PC-9 (cell line): ENCODE data around the gene APOBEC2. TPM values are rescaled to one million over a fixed set of nuclear protein-coding genes. Genes with fewer than 3 reads are reported as not detected.

Source experiments
- BruUV-seq: library from RNA; stranded (reverse); fragments of 400-500 nt; replicated peaks from 2 replicates; lab custom pipeline; 2021; lab: Mats Ljungman, UMichigan
- CTCF ChIA-PET: fragments of 300-600 bp; sonication (Branson Sonifier 250); formaldehyde crosslinking; loops from one replicate; lab custom pipeline; 2022; ENCODE audit warnings: antibody characterized with exemption; lab: Charles Lee
- POLR2A ChIA-PET: fragments of 300-600 bp; sonication (Branson Sonifier 250); formaldehyde crosslinking; loops from one replicate; lab custom pipeline; 2022; ENCODE audit warnings: antibody characterized with exemption; ENCODE audit not compliant: unreplicated experiment; lab: Charles Lee
- DNase-seq, 2 experiments: peaks; one replicate each; pipeline versions ENCODE4 v3.0.0 to v3.0.0-alpha.2; 2015 to 2022; ENCODE audit warnings: mixed read lengths in 1 of 2
- H2AFZ ChIP-seq: fragments of 200-600 bp; sonication (generic); 2 replicates; pipeline ENCODE4 v1.8.1; 2017; ENCODE audit warnings: antibody characterized with exemption
- H3F3A ChIP-seq: fragments of 200-600 bp; sonication (generic); 2 replicates; pipeline ENCODE4 v1.8.1; 2017; ENCODE audit warnings: antibody characterized with exemption, mild to moderate bottlenecking, low read depth; ENCODE audit not compliant: insufficient read depth
- H3K27ac ChIP-seq: fragments of 200-600 bp; sonication (generic); 2 replicates; pipeline ENCODE4 v1.6.1; 2016; ENCODE audit warnings: mixed run types
- H3K27me3 ChIP-seq: fragments of 200-600 bp; sonication (generic); 2 replicates; pipeline ENCODE4 v1.6.1; 2016; ENCODE audit warnings: low read depth, mixed run types; ENCODE audit not compliant: insufficient read depth
- H3K36me3 ChIP-seq: fragments of 200-600 bp; sonication (generic); 2 replicates; pipeline ENCODE4 v1.6.1; 2016; ENCODE audit warnings: low read depth, mixed run types
- H3K4me1 ChIP-seq: fragments of 200-600 bp; sonication (generic); replicated peaks from 2 replicates; pipeline ENCODE4 v1.6.1; 2016; ENCODE audit warnings: mixed run types; ENCODE audit not compliant: insufficient read depth
- H3K4me2 ChIP-seq: fragments of 200-600 bp; sonication (generic); 2 replicates; pipeline ENCODE4 v1.6.1; 2017; ENCODE audit warnings: mixed run types
- H3K4me3 ChIP-seq: fragments of 200-600 bp; sonication (generic); 2 replicates; pipeline ENCODE4 v1.6.1; 2016; ENCODE audit warnings: mixed run types
- H3K79me2 ChIP-seq: fragments of 200-600 bp; sonication (generic); 2 replicates; pipeline ENCODE4 v1.6.1; 2017; ENCODE audit warnings: low read depth, mixed run types
- H3K9me2 ChIP-seq: fragments of 200-600 bp; sonication (generic); 2 replicates; pipeline ENCODE4 v1.8.1; 2017; ENCODE audit warnings: mild to moderate bottlenecking; ENCODE audit not compliant: insufficient read depth
- H3K9me3 ChIP-seq: fragments of 200-600 bp; sonication (generic); 2 replicates; pipeline ENCODE4 v1.8.1; 2016; ENCODE audit warnings: low read depth; ENCODE audit not compliant: insufficient read depth
- H4K20me1 ChIP-seq: fragments of 200-600 bp; sonication (generic); 2 replicates; pipeline ENCODE4 v1.8.1; 2017; ENCODE audit not compliant: insufficient read depth
- CTCF ChIP-seq: fragments of 200-600 bp; sonication (generic); conservative IDR thresholded peaks from 2 replicates; pipeline ENCODE4 v1.6.1; 2017; ENCODE audit warnings: mixed run types, antibody characterized with exemption, mild to moderate bottlenecking, moderate library complexity
- EZH2 ChIP-seq: fragments of 200-600 bp; sonication (generic); IDR thresholded peaks from 2 replicates; pipeline ENCODE4 v1.8.0; 2017; ENCODE audit warnings: antibody characterized with exemption, low read depth
- intact Hi-C: fragments of 100-400 bp; cut with micrococcal nuclease; formaldehyde crosslinking; loops from one replicate; pipeline ENCODE4 v1.10.0; 2022; ENCODE audit not compliant: unreplicated experiment
- total RNA-seq: library from RNA; stranded (reverse); gene quantifications from 2 replicates; pipeline ENCODE4 v1.2.3, GENCODE V29; 2021

Gene APOBEC2
- total RNA-seq, 1 experiment from 2014 or later, result not detected

GRCh38 chr6:41079080-41079479, 26.1 kb downstream of the APOBEC2 start:
- Histone ChIP-seq H3F3A (peaks cover 22% of the 10 kb centered on the region), H4K20me1 (peaks cover 60% of the 10 kb centered on the region), H3K9me3 (no peaks in the 10 kb centered on the region), H3K4me1 (peaks cover 19% of the 10 kb centered on the region), H3K9me2 (no peaks in the 10 kb centered on the region), H3K4me2 (no peak overlapping the region), H3K27me3 (no peaks in the 10 kb centered on the region), H3K4me3 (no peak overlapping the region), H2AFZ (no peak overlapping the region), H3K79me2 (peaks cover 63% of the 10 kb centered on the region), H3K27ac (no peak overlapping the region), H3K36me3 (peaks cover 58% of the 10 kb centered on the region)
- BruUV-seq, result no TSS peak
- ChIA-PET CTCF (no interaction called here), POLR2A (no interaction called here)
- TF ChIP-seq CTCF (no peak), EZH2 (no peak)
- no peak for DNase-seq
- intact Hi-C loops, result loop anchor here (5.0 kb wide), 1 partner anchor 1967 kb away; no protein-coding TSS in a partner anchor

GRCh38 chr6:41080621-41081020, 27.6 kb downstream of the APOBEC2 start:
- intact Hi-C loops, result no loop called here
- Histone ChIP-seq H3K36me3 (peaks cover 67% of the 10 kb centered on the region), H3K79me2 (peaks cover 47% of the 10 kb centered on the region), H3F3A (peaks cover 22% of the 10 kb centered on the region), H3K4me3 (no peak overlapping the region), H2AFZ (no peak overlapping the region), H3K9me2 (no peaks in the 10 kb centered on the region), H3K4me1 (peaks cover 4% of the 10 kb centered on the region), H3K27me3 (no peaks in the 10 kb centered on the region), H3K27ac (no peak overlapping the region), H3K4me2 (no peak overlapping the region), H4K20me1 (peaks cover 56% of the 10 kb centered on the region), H3K9me3 (no peaks in the 10 kb centered on the region)
- POLR2A ChIA-PET, result no interaction called here
- BruUV-seq, result no TSS peak
- CTCF ChIA-PET, result no interaction called here
- DNase-seq, result no peak
- no peak for TF ChIP-seq EZH2
- TF ChIP-seq CTCF, result no peak

- H3K36me3 ChIP-seq, result peaks cover 62% of the 10 kb centered on the region
- no peak overlapping the region for H3K27ac ChIP-seq
- H4K20me1 ChIP-seq, result peaks cover 54% of the 10 kb centered on the region
- BruUV-seq, result no TSS peak
- no peak overlapping the region for H3K4me2 ChIP-seq
- H3K4me3 ChIP-seq, result no peak overlapping the region
- intact Hi-C loops, result no loop called here
- CTCF ChIA-PET, result no interaction called here
- H3K79me2 ChIP-seq, result peaks cover 23% of the 10 kb centered on the region
- H3K4me1 ChIP-seq, result no peaks in the 10 kb centered on the region
- no peaks in the 10 kb centered on the region for H3K27me3 ChIP-seq
- H3F3A ChIP-seq, result peaks cover 31% of the 10 kb centered on the region
- no peaks in the 10 kb centered on the region for H3K9me3 ChIP-seq
- TF ChIP-seq EZH2 (no peak), CTCF (no peak)
- no peaks in the 10 kb centered on the region for H3K9me2 ChIP-seq
- POLR2A ChIA-PET, result no interaction called here
- H2AFZ ChIP-seq, result no peak overlapping the region
- DNase-seq, result no peak
Measured at GRCh38 chr6:41083072-41083471, 30.1 kb downstream of the APOBEC2 start.
